T47D (cell line): ENCODE results near the gene LRP1.
"Not testable (repeated sequence)": the region's sequence is repeated elsewhere in the genome, so short reads cannot be mapped to it uniquely, and the experiment has no call there.

Experiments used
- DNase-seq, 2 experiments: peaks; one replicate each; pipeline versions ENCODE4 v3.0.0 to v3.0.0-alpha.2; 2011 to 2012; ENCODE audit warnings: low read depth in 1 of 2, low spot score in 1 of 2
- JUND ChIP-seq: IDR thresholded peaks from 2 replicates; pipeline ENCODE4 v1.6.1; 2012; ENCODE audit warnings: low read depth
- in situ Hi-C: cut with HindIII; loops from 2 replicates; pipeline ENCODE4 v1.10.0; 2016; ENCODE audit warnings: low sequenced_read_pairs, low pct_unique_long_range_greater_than_20kb

Gene LRP1

GRCh38 chr12:57109207-57110103 is 18.8 kb upstream of the LRP1 start:
- in situ Hi-C loops: no loop called here
- no peak for DNase-seq
- TF ChIP-seq JUND: no peak

GRCh38 chr12:57110104-57111030 is 17.9 kb upstream of the LRP1 start:
- no peak for TF ChIP-seq JUND
- peak in 1 of 2 experiments; percentile 49 for DNase-seq
- in situ Hi-C loops: no loop called here

- no peak for TF ChIP-seq JUND
- in situ Hi-C loops: no loop called here
- DNase-seq: peak; percentile 67 to 90
Measured at GRCh38 chr12:57111031-57111734, 17.1 kb upstream of the LRP1 start, which contains the start of gene STAT6. STAT6 (minus strand) TSS chr12:57111362; CDS start chr12:57108278, 3,084 bp downstream.

GRCh38 chr12:57112492-57113294 is 15.6 kb upstream of the LRP1 start:
- no peak for DNase-seq
- in situ Hi-C loops: no loop called here
- TF ChIP-seq JUND: no peak

GRCh38 chr12:57116580-57117281 is 11.6 kb upstream of the LRP1 start:
- in situ Hi-C loops: no loop called here
- no peak for TF ChIP-seq JUND
- no peak for DNase-seq

GRCh38 chr12:57118711-57119271 is 9.5 kb upstream of the LRP1 start:
- in situ Hi-C loops: no loop called here
- no peak for DNase-seq
- no peak for TF ChIP-seq JUND

- TF ChIP-seq JUND: no peak
- DNase-seq: no peak
- in situ Hi-C loops: no loop called here
Measured at GRCh38 chr12:57119294-57120085, 8.8 kb upstream of the LRP1 start.

GRCh38 chr12:57120718-57121117 is 7.6 kb upstream of the LRP1 start:
- DNase-seq, in situ Hi-C loops: not testable (repeated sequence)

GRCh38 chr12:57123813-57124212 is 4.5 kb upstream of the LRP1 start:
- no peak for DNase-seq
- in situ Hi-C loops: no loop called here
- TF ChIP-seq JUND: no peak

GRCh38 chr12:57124261-57124877 is 3.9 kb upstream of the LRP1 start:
- no peak for TF ChIP-seq JUND
- peak; percentile 67 to 84 for DNase-seq
- in situ Hi-C loops: no loop called here
